GM06990 (cell line): ENCODE results near the gene RAB33A.

Experiments used
- DNase-seq: peaks from one replicate; pipeline ENCODE4 v3.0.0-alpha.2; 2011; ENCODE audit not compliant: insufficient read length; ENCODE audit errors: extremely low read depth
- H3K27me3 ChIP-seq: replicated peaks from 2 replicates; pipeline ENCODE4 v1.6.0; 2011; ENCODE audit warnings: low read length; ENCODE audit not compliant: control insufficient read depth, insufficient read depth
- H3K36me3 ChIP-seq: 2 replicates; pipeline ENCODE4 v1.5.1; 2011; ENCODE audit warnings: low read length; ENCODE audit not compliant: control insufficient read depth, insufficient read depth
- H3K4me3 ChIP-seq: replicated peaks from 2 replicates; pipeline ENCODE4 v1.5.1; 2011; ENCODE audit warnings: low read depth, mild to moderate bottlenecking, control low read depth, low read length
- TF ChIP-seq, protein P1 (sequence below): IDR thresholded peaks from 2 replicates; pipeline ENCODE4 v1.5.1; 2011; ENCODE audit warnings: low read length, control low read depth, mild to moderate bottlenecking, inconsistent platforms; ENCODE audit not compliant: insufficient read depth, poor library complexity, severe bottlenecking

The RAB33A gene

DNA sequence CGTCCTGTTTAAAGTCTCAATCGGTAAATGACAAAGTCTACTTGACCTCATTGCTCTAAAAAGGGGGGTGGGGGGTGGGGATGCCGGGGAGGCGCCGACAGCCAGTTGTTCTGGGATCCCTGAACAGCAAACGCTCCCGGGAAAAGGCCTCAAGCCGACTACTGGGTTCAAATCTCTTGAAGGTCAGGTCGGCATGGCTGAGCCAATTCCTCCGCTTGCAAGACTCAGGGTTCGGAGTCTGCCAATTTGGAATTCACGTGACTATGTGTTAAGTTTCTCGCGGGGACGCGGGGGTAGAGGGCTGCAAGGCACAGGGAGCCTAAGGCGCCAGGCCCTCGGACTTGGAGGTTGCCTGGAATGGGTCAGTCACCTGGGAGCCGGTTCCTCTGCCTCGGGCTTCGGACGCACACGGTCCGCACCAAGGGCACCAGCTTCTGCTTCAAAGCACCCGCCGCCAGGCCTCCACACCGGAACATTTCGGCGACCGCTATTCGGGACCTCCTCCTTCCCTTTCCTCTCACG, 6.5 kb upstream of the RAB33A start:
- H3K4me3 ChIP-seq = peak overlapping the region; percentile 70
- no peaks in the 10 kb centered on the region for H3K27me3 ChIP-seq
- DNase-seq = no peak
- TF ChIP-seq, protein P1, sequence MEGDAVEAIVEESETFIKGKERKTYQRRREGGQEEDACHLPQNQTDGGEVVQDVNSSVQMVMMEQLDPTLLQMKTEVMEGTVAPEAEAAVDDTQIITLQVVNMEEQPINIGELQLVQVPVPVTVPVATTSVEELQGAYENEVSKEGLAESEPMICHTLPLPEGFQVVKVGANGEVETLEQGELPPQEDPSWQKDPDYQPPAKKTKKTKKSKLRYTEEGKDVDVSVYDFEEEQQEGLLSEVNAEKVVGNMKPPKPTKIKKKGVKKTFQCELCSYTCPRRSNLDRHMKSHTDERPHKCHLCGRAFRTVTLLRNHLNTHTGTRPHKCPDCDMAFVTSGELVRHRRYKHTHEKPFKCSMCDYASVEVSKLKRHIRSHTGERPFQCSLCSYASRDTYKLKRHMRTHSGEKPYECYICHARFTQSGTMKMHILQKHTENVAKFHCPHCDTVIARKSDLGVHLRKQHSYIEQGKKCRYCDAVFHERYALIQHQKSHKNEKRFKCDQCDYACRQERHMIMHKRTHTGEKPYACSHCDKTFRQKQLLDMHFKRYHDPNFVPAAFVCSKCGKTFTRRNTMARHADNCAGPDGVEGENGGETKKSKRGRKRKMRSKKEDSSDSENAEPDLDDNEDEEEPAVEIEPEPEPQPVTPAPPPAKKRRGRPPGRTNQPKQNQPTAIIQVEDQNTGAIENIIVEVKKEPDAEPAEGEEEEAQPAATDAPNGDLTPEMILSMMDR = no peak
- no peaks in the 10 kb centered on the region for H3K36me3 ChIP-seq

DNA sequence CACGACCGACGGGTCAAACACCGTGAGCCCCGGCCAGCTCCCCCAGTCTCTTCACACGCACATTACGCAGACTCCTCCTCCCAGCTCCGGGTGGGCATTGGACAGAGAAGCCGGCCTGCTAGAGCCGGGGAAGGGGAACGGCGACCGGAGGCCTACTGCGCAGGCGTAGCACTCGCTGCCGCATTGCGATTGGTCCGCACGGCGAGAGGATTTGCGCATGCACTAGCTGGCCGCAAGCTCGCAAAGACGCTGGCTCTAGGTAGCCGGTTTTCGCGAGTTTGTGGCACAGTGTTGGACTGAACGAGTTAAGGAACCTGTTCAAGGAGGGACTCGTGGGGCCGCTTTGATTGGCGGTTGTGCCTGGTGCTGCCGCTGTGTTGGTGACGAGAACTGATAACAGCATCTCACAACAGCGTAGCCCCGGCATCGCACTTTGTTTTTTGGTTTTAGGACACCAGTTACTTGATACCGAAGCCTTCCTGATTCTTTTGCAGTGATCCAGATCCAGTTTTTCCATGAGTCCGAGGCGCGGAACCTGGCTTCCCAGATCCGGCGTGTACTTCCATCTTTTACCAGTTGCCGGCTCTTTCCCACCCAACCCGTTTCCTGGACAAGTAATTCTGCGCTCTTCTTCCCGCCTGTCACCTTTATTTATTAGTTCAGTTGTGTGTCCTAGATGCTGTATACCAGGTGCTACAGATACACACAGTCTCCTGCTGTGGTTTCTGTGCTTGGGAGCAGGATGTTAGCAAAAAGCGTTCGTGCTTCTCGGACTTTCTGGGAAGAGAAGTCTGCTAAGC, 5.9 kb upstream of the RAB33A start, which contains the start of gene AIFM1:
TSS of gene AIFM1 (minus strand) at position 139 of the 800 bp plus-strand sequence. CDS start 185 bp downstream, outside the sequence.
- Histone ChIP-seq H3K36me3 (no peaks in the 10 kb centered on the region), H3K27me3 (no peaks in the 10 kb centered on the region), H3K4me3 (peak within 1 kb of the TSS; percentile 70)
- peak; percentile 96 for DNase-seq
- TF ChIP-seq, protein P1 = no peak

DNA sequence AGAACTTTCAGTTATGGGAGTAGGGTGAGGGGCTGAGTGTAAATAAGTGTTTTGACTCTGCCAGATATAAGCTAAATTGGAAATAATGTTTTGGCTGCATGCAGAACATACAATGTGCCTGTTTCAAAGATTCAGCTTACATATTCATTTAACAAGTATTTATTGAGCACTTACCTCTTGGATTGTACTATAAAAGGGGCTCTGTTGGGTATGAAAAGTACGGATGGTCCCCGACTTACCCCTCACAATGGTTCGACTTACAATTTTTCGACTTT, 5.3 kb upstream of the RAB33A start:
- TF ChIP-seq, protein P1 = no peak
- H3K4me3 ChIP-seq = peak overlapping the region; percentile 70
- H3K27me3 ChIP-seq = no peaks in the 10 kb centered on the region

DNA sequence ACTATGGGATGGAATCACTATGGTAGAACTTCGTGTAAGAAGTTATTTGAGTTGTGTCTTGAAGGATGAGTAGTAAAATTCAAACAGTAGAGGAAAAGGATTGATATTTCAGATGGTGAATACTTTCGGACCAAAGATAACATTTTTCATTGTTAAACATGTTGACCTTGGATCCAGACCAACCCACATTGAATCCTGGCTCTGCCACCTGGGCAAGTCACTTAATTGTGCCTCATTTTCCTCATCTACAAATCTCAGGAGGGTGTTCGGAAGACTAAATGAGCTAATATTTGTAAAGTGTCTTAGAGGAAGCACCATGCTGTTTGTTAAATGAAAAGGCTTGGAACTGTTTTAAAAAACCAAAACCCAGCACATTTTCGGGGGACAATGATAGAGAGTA, 4.7 kb upstream of the RAB33A start:
- TF ChIP-seq, protein P1 = no peak
- peak overlapping the region; percentile 70; the same call in 1 of the 2 replicates for H3K4me3 ChIP-seq
- H3K36me3 ChIP-seq = no peaks in the 10 kb centered on the region
- DNase-seq = no peak
- H3K27me3 ChIP-seq = no peaks in the 10 kb centered on the region

More for the DNA sequence above, 5.3 kb upstream of the RAB33A start:
- H3K36me3 ChIP-seq = no peaks in the 10 kb centered on the region
- DNase-seq = no peak

DNA sequence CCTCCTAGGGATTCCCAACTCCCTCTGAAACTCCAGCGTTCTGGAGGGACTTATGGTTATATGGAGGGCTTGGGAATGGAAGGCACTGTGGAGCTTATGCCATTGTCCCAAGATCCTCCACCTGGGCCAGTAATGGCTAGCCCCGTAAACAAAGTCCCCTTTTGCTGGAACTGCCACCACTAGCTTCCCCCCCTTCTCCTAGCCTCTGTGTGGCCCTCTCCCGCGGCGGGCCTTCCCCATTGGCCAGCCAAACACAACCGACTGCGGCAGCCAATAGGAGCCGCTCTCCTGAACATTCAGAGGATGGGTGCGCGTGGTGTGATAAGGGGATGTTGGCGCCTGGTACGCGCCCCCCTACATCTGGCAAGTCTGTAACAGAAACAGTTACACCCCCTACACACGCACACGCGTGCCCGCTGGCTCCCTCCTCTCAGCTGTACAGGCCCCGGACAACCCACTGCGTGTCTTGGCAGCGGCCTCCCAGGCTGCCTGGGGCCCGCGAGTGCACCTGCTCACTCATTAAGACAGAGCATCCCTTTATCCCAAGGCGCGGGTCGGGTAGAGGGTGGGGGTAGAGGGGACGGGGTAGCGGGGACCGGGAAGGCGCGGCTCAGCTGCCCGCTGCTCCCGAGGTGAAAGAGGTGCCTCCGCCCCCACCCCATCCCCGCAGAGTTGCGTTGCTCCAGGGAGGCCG, 863 bp upstream of the RAB33A start:
- Histone ChIP-seq H3K36me3 (no peaks in the 10 kb centered on the region), H3K4me3 (peak overlapping the region; percentile 67), H3K27me3 (no peaks in the 10 kb centered on the region)
- DNase-seq = peak; percentile 73
- TF ChIP-seq, protein P1 = no peak
